ENCODE data around the gene HDDC2.
"Not testable (repeated sequence)": the region's sequence is repeated elsewhere in the genome, so short reads cannot be mapped to it uniquely, and the experiment has no call there.

The HDDC2 gene

GRCh38 chr6:125293587-125293986, 8.2 kb downstream of the HDDC2 start:
- Mint-ChIP-seq H3K36me3 (peaks cover 80% of the 10 kb centered on the region), H3K27me3 (no peaks in the 10 kb centered on the region), H3K27ac (no peak overlapping the region), H3K4me3 (no peak overlapping the region), H3K9me3 (no peaks in the 10 kb centered on the region), H3K4me1 (peaks cover 38% of the 10 kb centered on the region)
- no peak for ATAC-seq

GRCh38 chr6:125287718-125288117, 14.0 kb downstream of the HDDC2 start:
- Mint-ChIP-seq H3K9me3 (peaks cover 10% of the 10 kb centered on the region), H3K4me1 (peaks cover 35% of the 10 kb centered on the region), H3K4me3 (no peak overlapping the region), H3K27ac (no peak overlapping the region), H3K36me3 (peaks cover 89% of the 10 kb centered on the region), H3K27me3 (no peaks in the 10 kb centered on the region)
- no peak for ATAC-seq

- Mint-ChIP-seq H3K36me3 (peaks cover 89% of the 10 kb centered on the region), H3K27me3 (no peaks in the 10 kb centered on the region), H3K9me3 (peaks cover 16% of the 10 kb centered on the region), H3K4me1 (peaks cover 43% of the 10 kb centered on the region), H3K4me3 (no peak overlapping the region), H3K27ac (no peak overlapping the region)
- ATAC-seq: no peak
These were observed 15.8 kb downstream of the HDDC2 start for GRCh38 chr6:125285936-125286335.

- Mint-ChIP-seq H3K36me3 (peaks cover 89% of the 10 kb centered on the region), H3K27ac (no peak overlapping the region), H3K9me3 (peaks cover 17% of the 10 kb centered on the region), H3K27me3 (no peaks in the 10 kb centered on the region), H3K4me1 (peaks cover 46% of the 10 kb centered on the region), H3K4me3 (no peak overlapping the region)
- no peak for ATAC-seq
These were observed 16.4 kb downstream of the HDDC2 start for GRCh38 chr6:125285353-125285752.

GRCh38 chr6:125282470-125282869, 19.3 kb downstream of the HDDC2 start:
- H3K27ac Mint-ChIP-seq, ATAC-seq, H3K27me3 Mint-ChIP-seq, H3K4me3 Mint-ChIP-seq: not testable (repeated sequence)
- peaks cover 55% of the 10 kb centered on the region for H3K4me1 Mint-ChIP-seq
- H3K9me3 Mint-ChIP-seq: peaks cover 14% of the 10 kb centered on the region
- H3K36me3 Mint-ChIP-seq: peaks cover 92% of the 10 kb centered on the region

- Mint-ChIP-seq H3K36me3 (peaks cover 91% of the 10 kb centered on the region), H3K4me1 (peaks cover 54% of the 10 kb centered on the region), H3K9me3 (peaks cover 11% of the 10 kb centered on the region)
- ATAC-seq, H3K4me3 Mint-ChIP-seq, H3K27ac Mint-ChIP-seq, H3K27me3 Mint-ChIP-seq: not testable (repeated sequence)
These were observed 21.3 kb downstream of the HDDC2 start for GRCh38 chr6:125280370-125281035.

- ATAC-seq: no peak
- H3K4me1 Mint-ChIP-seq: peaks cover 49% of the 10 kb centered on the region
- H3K27ac Mint-ChIP-seq: no peak overlapping the region
- H3K36me3 Mint-ChIP-seq: peaks cover 91% of the 10 kb centered on the region
- no peaks in the 10 kb centered on the region for H3K27me3 Mint-ChIP-seq
- peaks cover 7% of the 10 kb centered on the region for H3K9me3 Mint-ChIP-seq
- H3K4me3 Mint-ChIP-seq: no peak overlapping the region
These were observed 21.8 kb downstream of the HDDC2 start for GRCh38 chr6:125279961-125280360.

GRCh38 chr6:125277838-125278237, 23.9 kb downstream of the HDDC2 start:
- Mint-ChIP-seq H3K27me3 (no peaks in the 10 kb centered on the region), H3K4me3 (no peak overlapping the region), H3K9me3 (peaks cover 7% of the 10 kb centered on the region), H3K27ac (no peak overlapping the region), H3K4me1 (peaks cover 28% of the 10 kb centered on the region), H3K36me3 (peaks cover 89% of the 10 kb centered on the region)
- no peak for ATAC-seq

GRCh38 chr6:125275779-125276178, 26.0 kb downstream of the HDDC2 start:
- no peak overlapping the region for H3K4me3 Mint-ChIP-seq
- H3K4me1 Mint-ChIP-seq: peaks cover 11% of the 10 kb centered on the region
- no peaks in the 10 kb centered on the region for H3K27me3 Mint-ChIP-seq
- H3K9me3 Mint-ChIP-seq: no peaks in the 10 kb centered on the region
- no peak for ATAC-seq
- peaks cover 82% of the 10 kb centered on the region for H3K36me3 Mint-ChIP-seq
- no peak overlapping the region for H3K27ac Mint-ChIP-seq

GRCh38 chr6:125274935-125275334, 26.8 kb downstream of the HDDC2 start:
- Mint-ChIP-seq H3K36me3 (peaks cover 75% of the 10 kb centered on the region), H3K4me3 (no peak overlapping the region), H3K4me1 (peaks cover 9% of the 10 kb centered on the region), H3K27ac (no peak overlapping the region), H3K27me3 (no peaks in the 10 kb centered on the region), H3K9me3 (no peaks in the 10 kb centered on the region)
- ATAC-seq: no peak

- H3K27me3 Mint-ChIP-seq: no peaks in the 10 kb centered on the region
- peaks cover 66% of the 10 kb centered on the region for H3K36me3 Mint-ChIP-seq
- H3K9me3 Mint-ChIP-seq: no peaks in the 10 kb centered on the region
- H3K4me1 Mint-ChIP-seq: peaks cover 7% of the 10 kb centered on the region
- no peak overlapping the region for H3K4me3 Mint-ChIP-seq
- no peak for ATAC-seq
- no peak overlapping the region for H3K27ac Mint-ChIP-seq
These were observed 27.8 kb downstream of the HDDC2 start for GRCh38 chr6:125273965-125274364.

- Mint-ChIP-seq H3K9me3 (no peaks in the 10 kb centered on the region), H3K4me3 (no peak overlapping the region), H3K4me1 (no peaks in the 10 kb centered on the region), H3K36me3 (peaks cover 60% of the 10 kb centered on the region), H3K27ac (no peak overlapping the region), H3K27me3 (no peaks in the 10 kb centered on the region)
- ATAC-seq: no peak
These were observed 28.5 kb downstream of the HDDC2 start for GRCh38 chr6:125273251-125273650.

- ATAC-seq: no peak
- Mint-ChIP-seq H3K9me3 (no peaks in the 10 kb centered on the region), H3K4me3 (no peak overlapping the region), H3K27me3 (no peaks in the 10 kb centered on the region), H3K36me3 (peaks cover 49% of the 10 kb centered on the region), H3K4me1 (no peaks in the 10 kb centered on the region), H3K27ac (no peak overlapping the region)
These were observed 30.1 kb downstream of the HDDC2 start for GRCh38 chr6:125271486-125272159.

- no peaks in the 10 kb centered on the region for H3K4me1 Mint-ChIP-seq
- no peak for ATAC-seq
- peaks cover 37% of the 10 kb centered on the region for H3K36me3 Mint-ChIP-seq
- H3K27ac Mint-ChIP-seq: no peak overlapping the region
- H3K27me3 Mint-ChIP-seq: no peaks in the 10 kb centered on the region
- H3K9me3 Mint-ChIP-seq: no peaks in the 10 kb centered on the region
- no peak overlapping the region for H3K4me3 Mint-ChIP-seq
These were observed 31.4 kb downstream of the HDDC2 start for GRCh38 chr6:125270380-125270779.

- peaks cover 30% of the 10 kb centered on the region for H3K36me3 Mint-ChIP-seq
- ATAC-seq: no peak
- H3K4me1 Mint-ChIP-seq: no peaks in the 10 kb centered on the region
- no peak overlapping the region for H3K27ac Mint-ChIP-seq
- no peak overlapping the region for H3K4me3 Mint-ChIP-seq
- H3K27me3 Mint-ChIP-seq: no peaks in the 10 kb centered on the region
- no peaks in the 10 kb centered on the region for H3K9me3 Mint-ChIP-seq
These were observed 32.3 kb downstream of the HDDC2 start for GRCh38 chr6:125269328-125269985.

GRCh38 chr6:125268765-125269164, 33.0 kb downstream of the HDDC2 start:
- peaks cover 23% of the 10 kb centered on the region for H3K36me3 Mint-ChIP-seq

More at GRCh38 chr6:125268765-125269164, 33.0 kb downstream of the HDDC2 start:
- H3K4me3 Mint-ChIP-seq: no peak overlapping the region
- H3K9me3 Mint-ChIP-seq: no peaks in the 10 kb centered on the region
- no peaks in the 10 kb centered on the region for H3K27me3 Mint-ChIP-seq
- H3K4me1 Mint-ChIP-seq: no peaks in the 10 kb centered on the region
- no peak for ATAC-seq
- no peak overlapping the region for H3K27ac Mint-ChIP-seq
